K562 (cell line): Measurements from ENCODE around the gene USP1. TPM values are rescaled to one million over a fixed set of nuclear protein-coding genes. Genes with fewer than 3 reads are reported as not detected.

ENCODE experiments used
- ARHGAP35 ChIP-seq: fragments of 450-650 bp; IDR thresholded peaks from 2 replicates; pipeline ENCODE4 v1.6.1; 2018; ENCODE audit not compliant: partially characterized antibody
- EZH2 ChIP-seq: IDR thresholded peaks from 2 replicates; pipeline ENCODE4 v1.6.1; 2012; ENCODE audit warnings: low read depth, mild to moderate bottlenecking, inconsistent platforms, low read length, borderline replicate concordance
- GTF3C2 ChIP-seq: IDR thresholded peaks from 3 replicates; pipeline ENCODE4 v1.6.1; 2011; ENCODE audit warnings: borderline replicate concordance, mild to moderate bottlenecking, moderate library complexity; ENCODE audit not compliant: insufficient read length; ENCODE audit errors: extremely low read depth
- MXD1 ChIP-seq: fragments of 250-450 bp; sonication (Bioruptor Pico); IDR thresholded peaks from 2 replicates; pipeline ENCODE4 v1.8.0; 2021; ENCODE audit warnings: borderline replicate concordance, mild to moderate bottlenecking, moderate library complexity; ENCODE audit not compliant: poor library complexity, severe bottlenecking
- MYBL2 ChIP-seq, 2 experiments: fragments of 450-650 bp in 1 of 2; sonication (generic) in 1 of 2; formaldehyde crosslinking in 1 of 2; IDR thresholded peaks; 2 replicates each; pipeline versions ENCODE4 v1.6.1 to v1.8.1; 2017 to 2022; ENCODE audit warnings: borderline replicate concordance in 1 of 2, inconsistent platforms in 1 of 2, low read depth in 1 of 2, mild to moderate bottlenecking in 1 of 2, missing genetic modification reagents in 1 of 2, moderate library complexity in 1 of 2
- NEUROD1 ChIP-seq: fragments of 150-350 bp; IDR thresholded peaks from 2 replicates; pipeline ENCODE4 v1.6.1; 2014; ENCODE audit warnings: borderline replicate concordance, low read length, low read depth; ENCODE audit not compliant: partially characterized antibody
- RBM15 ChIP-seq: fragments of 200-400 bp; formaldehyde crosslinking; IDR thresholded peaks from 2 replicates; pipeline ENCODE4 v1.6.1; 2018; ENCODE audit warnings: mild to moderate bottlenecking, low read length, moderate library complexity; ENCODE audit not compliant: insufficient read depth
- TCF3 ChIP-seq: sonication (generic); formaldehyde crosslinking; IDR thresholded peaks from 2 replicates; pipeline ENCODE4 v1.4.0; 2020; ENCODE audit warnings: mild to moderate bottlenecking, missing genetic modification reagents
- THAP7 ChIP-seq: fragments of 250-450 bp; sonication (Bioruptor Pico); IDR thresholded peaks from 2 replicates; pipeline ENCODE4 v1.5.0; 2021
- ZKSCAN8 ChIP-seq: fragments of 200-800 bp; sonication (Bioruptor generic); IDR thresholded peaks from 2 replicates; pipeline ENCODE4 v1.6.1; 2016; ENCODE audit warnings: missing genetic modification characterization, missing compliant biosample characterization
- ZNF224 ChIP-seq: sonication (generic); formaldehyde crosslinking; IDR thresholded peaks from 2 replicates; pipeline ENCODE4 v1.8.0; 2022; ENCODE audit warnings: mild to moderate bottlenecking, missing genetic modification reagents
- ZNF407 ChIP-seq: fragments of 450-650 bp; IDR thresholded peaks from 2 replicates; pipeline ENCODE4 v1.6.1; 2016; ENCODE audit warnings: low read depth
- ZNF408 ChIP-seq: fragments of 250-450 bp; sonication (Bioruptor Pico); IDR thresholded peaks from 2 replicates; pipeline ENCODE4 v1.4.0; 2020; ENCODE audit warnings: low read depth, mild to moderate bottlenecking, moderate library complexity
- polyA plus RNA-seq, 8 experiments: library from polyadenylated mRNA; depleted of rRNA in 4 of 8; stranded (reverse) in 5 of 8; unstranded in 3 of 8; fragments of >200 nt; fragmentation: Nextera tagmentation in 2 of 8; fragmentation: Illumina TruSeq in 1 of 8; extraction: Ambion mirVana in 2 of 8; extraction: Trizol in 1 of 8; gene quantifications; 2 replicates each; pipeline versions ENCODE4 v1.2.1 to v1.2.3, GENCODE V29; 2011 to 2014; ENCODE audit warnings: inconsistent platforms in 1 of 8, missing spikeins in 1 of 8
- total RNA-seq, 7 experiments: library from RNA; depleted of rRNA in 6 of 7; stranded (reverse); fragments of >200 nt in 6 of 7; fragmentation: Illumina TruSeq in 2 of 7; extraction: Trizol in 2 of 7; gene quantifications; 2 replicates each; pipeline versions ENCODE4 v1.2.1 to v1.2.3, GENCODE V29; 2011 to 2021; ENCODE audit warnings: low replicate concordance in 1 of 7

The USP1 gene
- total and polyA plus RNA-seq, 9 of the 15 experiments (the other 6 are each of a cell fraction or from before 2014, with no cell fraction given), result 27.3 to 87.9 (median 51.7) TPM

- TF ChIP-seq ZNF407 (no peak), ZKSCAN8 (CRISPR knock-in tag) (no peak), ARHGAP35 (no peak), MYBL2 (IDR thresholded peaks at IDR 0.05; ENCODE audit: low read depth) (no peak), MYBL2 (CRISPR knock-in tag; IDR thresholded peaks at IDR 0.05; ENCODE audit: borderline replicate concordance) (no peak), ZNF408 (CRISPR knock-in tag) (no peak), RBM15 (no peak), ZNF224 (CRISPR knock-in tag) (no peak), TCF3 (CRISPR knock-in tag) (no peak), NEUROD1 (no peak), GTF3C2 (no peak), MXD1 (CRISPR knock-in tag) (no peak), THAP7 (no peak), EZH2 (no peak)
These were observed 16.1 kb downstream of the USP1 start (continued) for GRCh38 chr1:62452951-62453350.
